Stimulated activated naive CD4-positive, alpha-beta T cell treated with Interleukin-2 at 50 U/mL for 16 hours (primary cell): Measurements from ENCODE around the gene TAF1A.
"Not testable (repeated sequence)": the region's sequence is repeated elsewhere in the genome, so short reads cannot be mapped to it uniquely, and the experiment has no call there.

Experiments
- DNase-seq: peaks from one replicate; lab custom pipeline; 2025; lab: John Stamatoyannopoulos, UW

Gene TAF1A

GRCh38 chr1:222589462-222590302 is at the start of gene TAF1A:
TAF1A (minus strand) TSS chr1:222589933.
- DNase-seq, result peak; percentile 81

- DNase-seq, result peak; percentile 24
These were observed 44.7 kb upstream of the TAF1A start for GRCh38 chr1:222634180-222635013.

- no peak for DNase-seq
These were observed 43.0 kb upstream of the TAF1A start for GRCh38 chr1:222632749-222633148.

- no peak for DNase-seq
These were observed 42.0 kb upstream of the TAF1A start for GRCh38 chr1:222631611-222632208.

GRCh38 chr1:222629921-222630535 is 40.3 kb upstream of the TAF1A start:
- no peak for DNase-seq

- DNase-seq, result no peak
These were observed 37.5 kb upstream of the TAF1A start for GRCh38 chr1:222627232-222627631.

GRCh38 chr1:222624214-222624613 is 34.5 kb upstream of the TAF1A start:
- no peak for DNase-seq

- no peak for DNase-seq
These were observed 33.7 kb upstream of the TAF1A start for GRCh38 chr1:222623458-222623857.

GRCh38 chr1:222622765-222623164 is 33.0 kb upstream of the TAF1A start:
- DNase-seq, result no peak

- no peak for DNase-seq
These were observed 30.8 kb upstream of the TAF1A start for GRCh38 chr1:222620566-222620965.

- DNase-seq, result no peak
These were observed 29.3 kb upstream of the TAF1A start for GRCh38 chr1:222618880-222619596.

- peak; percentile 84 for DNase-seq
These were observed 28.5 kb upstream of the TAF1A start, which contains the start of gene MIA3 for GRCh38 chr1:222618001-222618879. MIA3 (plus strand) TSS chr1:222618097; CDS start chr1:222618111, 14 bp downstream.

- peak; percentile 91 for DNase-seq
These were observed 27.7 kb upstream of the TAF1A start for GRCh38 chr1:222617367-222617951.

- DNase-seq, result no peak
These were observed 26.8 kb upstream of the TAF1A start for GRCh38 chr1:222616525-222616924.

GRCh38 chr1:222613627-222614026 is 23.9 kb upstream of the TAF1A start:
- no peak for DNase-seq

GRCh38 chr1:222610728-222611127 is 21.0 kb upstream of the TAF1A start:
- DNase-seq, result no peak

- not testable (repeated sequence) for DNase-seq
These were observed 19.4 kb upstream of the TAF1A start for GRCh38 chr1:222609111-222609510.

- no peak for DNase-seq
These were observed 17.0 kb upstream of the TAF1A start for GRCh38 chr1:222606757-222607156.

GRCh38 chr1:222601257-222601656 is 11.5 kb upstream of the TAF1A start:
- DNase-seq, result no peak

- no peak for DNase-seq
These were observed 10.5 kb upstream of the TAF1A start for GRCh38 chr1:222600281-222600680.
